Mesendoderm (in vitro differentiated cells): Measurements from ENCODE around the gene FGGY.

ENCODE experiments used
- DNase-seq: peaks from one replicate; pipeline ENCODE4 v3.0.0; 2013
- H2AK5ac ChIP-seq: 2 replicates; pipeline ENCODE4 v1.6.1; 2013; ENCODE audit warnings: low read length, inconsistent platforms
- H2BK120ac ChIP-seq: 2 replicates; pipeline ENCODE4 v1.6.1; 2013; ENCODE audit warnings: low read depth, mild to moderate bottlenecking, low read length, moderate library complexity, mixed read lengths
- H2BK15ac ChIP-seq: replicated peaks from 2 replicates; pipeline ENCODE4 v1.6.1; 2013; ENCODE audit warnings: low read depth, mild to moderate bottlenecking, moderate library complexity
- H2BK5ac ChIP-seq: 2 replicates; pipeline ENCODE4 v1.6.1; 2013; ENCODE audit warnings: low read length, inconsistent platforms
- H3K18ac ChIP-seq: 2 replicates; pipeline ENCODE4 v1.6.1; 2013; ENCODE audit warnings: mild to moderate bottlenecking, low read length, mixed read lengths
- H3K23ac ChIP-seq: one replicate; pipeline ENCODE4 v1.6.1; 2013; ENCODE audit warnings: low read length
- H3K27ac ChIP-seq: 2 replicates; pipeline ENCODE4 v1.5.1; 2013; ENCODE audit warnings: low read depth, mild to moderate bottlenecking, inconsistent platforms, low read length, moderate library complexity
- H3K27me3 ChIP-seq: 2 replicates; pipeline ENCODE4 v1.6.1; 2013; ENCODE audit warnings: low read length, control low read depth, mild to moderate bottlenecking, inconsistent platforms; ENCODE audit not compliant: insufficient read depth, poor library complexity
- H3K36me3 ChIP-seq: 2 replicates; pipeline ENCODE4 v1.6.1; 2013; ENCODE audit warnings: low read length, inconsistent platforms; ENCODE audit not compliant: control insufficient read depth, insufficient read depth
- H3K4ac ChIP-seq: one replicate; pipeline ENCODE4 v1.6.1; 2013; ENCODE audit warnings: low read depth, mild to moderate bottlenecking, low read length, moderate library complexity
- H3K4me1 ChIP-seq: 2 replicates; pipeline ENCODE4 v1.6.1; 2013; ENCODE audit warnings: low read depth, low read length, inconsistent platforms; ENCODE audit not compliant: control insufficient read depth
- H3K4me2 ChIP-seq: 2 replicates; pipeline ENCODE4 v1.6.1; 2013; ENCODE audit warnings: low read length
- H3K4me3 ChIP-seq: 2 replicates; pipeline ENCODE4 v1.5.1; 2013; ENCODE audit warnings: mild to moderate bottlenecking, low read length
- H3K56ac ChIP-seq: one replicate; pipeline ENCODE4 v1.6.1; 2013; ENCODE audit warnings: low read length
- H3K79me1 ChIP-seq: 2 replicates; pipeline ENCODE4 v1.6.1; 2013; ENCODE audit warnings: low read length, inconsistent platforms
- H3K79me2 ChIP-seq: 2 replicates; pipeline ENCODE4 v1.6.1; 2013; ENCODE audit warnings: mild to moderate bottlenecking, low read length; ENCODE audit not compliant: control insufficient read depth, insufficient read depth
- H3K9ac ChIP-seq: 2 replicates; pipeline ENCODE4 v1.6.1; 2013; ENCODE audit warnings: low read length, inconsistent platforms
- H4K5ac ChIP-seq: one replicate; pipeline ENCODE4 v1.6.1; 2013; ENCODE audit warnings: low read length
- H4K8ac ChIP-seq: one replicate; pipeline ENCODE4 v1.6.1; 2013; ENCODE audit warnings: low read depth, mild to moderate bottlenecking, control low read depth, low read length, moderate library complexity
- WGBS: extraction: QIAGEN DNeasy Blood & Tissue Kit; methylation state at CpG from one replicate; pipeline ENCODE4 v1.1.7; 2013; ENCODE audit warnings: low lambda C conversion rate, missing lambda C conversion rate; ENCODE audit not compliant: insufficient coverage; ENCODE audit errors: extremely low coverage; 5-methylcytosine and 5-hydroxymethylcytosine counted together

The FGGY gene

GRCh38 chr1:59553371-59553770, 256.5 kb downstream of the FGGY start:
- H3K4me1 ChIP-seq, result peaks cover 3% of the 10 kb centered on the region
- H3K18ac ChIP-seq, result no peak overlapping the region
- no peak overlapping the region for H3K23ac ChIP-seq
- no peaks in the 10 kb centered on the region for H3K36me3 ChIP-seq
- no peak overlapping the region for H2AK5ac ChIP-seq
- no peak overlapping the region for H3K4me2 ChIP-seq
- H3K27me3 ChIP-seq, result no peaks in the 10 kb centered on the region
- H4K5ac ChIP-seq, result no peak overlapping the region
- no peak overlapping the region for H3K4me3 ChIP-seq
- H4K8ac ChIP-seq, result no peak overlapping the region
- no peak overlapping the region for H3K56ac ChIP-seq
- no peak overlapping the region for H3K27ac ChIP-seq
- no peak overlapping the region for H3K4ac ChIP-seq
- no peaks in the 10 kb centered on the region for H3K79me1 ChIP-seq
- H3K79me2 ChIP-seq, result no peaks in the 10 kb centered on the region
- DNase-seq, result peak; percentile 32
- H3K9ac ChIP-seq, result no peak overlapping the region
- no peak overlapping the region for H2BK15ac ChIP-seq
- H2BK5ac ChIP-seq, result no peak overlapping the region
- H2BK120ac ChIP-seq, result no peak overlapping the region
- WGBS, result no CpG with 5 or more reads among the region's 4 CpGs

- WGBS, result no CpG with 5 or more reads among the region's 8 CpGs
- no peak overlapping the region for H3K27ac ChIP-seq
Observed at GRCh38 chr1:59554011-59554663, 257.2 kb downstream of the FGGY start.

GRCh38 chr1:59554752-59555151, 257.9 kb downstream of the FGGY start:
- Histone ChIP-seq H3K4me3 (no peak overlapping the region), H3K27me3 (no peaks in the 10 kb centered on the region), H3K79me2 (no peaks in the 10 kb centered on the region), H3K4ac (no peak overlapping the region), H3K4me1 (peaks cover 3% of the 10 kb centered on the region), H2AK5ac (no peak overlapping the region), H3K9ac (no peak overlapping the region), H3K23ac (no peak overlapping the region), H2BK120ac (no peak overlapping the region), H2BK5ac (no peak overlapping the region), H3K36me3 (no peaks in the 10 kb centered on the region), H2BK15ac (no peak overlapping the region), H3K56ac (no peak overlapping the region), H3K27ac (no peak overlapping the region), H3K4me2 (no peak overlapping the region), H3K79me1 (no peaks in the 10 kb centered on the region), H4K8ac (no peak overlapping the region), H3K18ac (no peak overlapping the region), H4K5ac (no peak overlapping the region)
- 100% methylated on average over 1 of the region's 4 CpGs for WGBS
- no peak for DNase-seq

More at GRCh38 chr1:59554011-59554663, 257.2 kb downstream of the FGGY start:
- Histone ChIP-seq H3K27me3 (no peaks in the 10 kb centered on the region), H3K4me3 (no peak overlapping the region), H3K36me3 (no peaks in the 10 kb centered on the region), H3K4me2 (no peak overlapping the region), H3K4me1 (peaks cover 3% of the 10 kb centered on the region), H2BK5ac (no peak overlapping the region), H3K79me1 (no peaks in the 10 kb centered on the region), H3K4ac (no peak overlapping the region), H4K8ac (no peak overlapping the region), H3K18ac (no peak overlapping the region), H2BK15ac (no peak overlapping the region), H3K56ac (no peak overlapping the region), H3K79me2 (no peaks in the 10 kb centered on the region), H2BK120ac (no peak overlapping the region), H4K5ac (no peak overlapping the region), H3K9ac (no peak overlapping the region), H3K23ac (no peak overlapping the region), H2AK5ac (no peak overlapping the region)
- no peak for DNase-seq

GRCh38 chr1:59556398-59556797, 259.5 kb downstream of the FGGY start:
- H2BK120ac ChIP-seq, result no peak overlapping the region
- H3K36me3 ChIP-seq, result no peaks in the 10 kb centered on the region
- H3K79me2 ChIP-seq, result no peaks in the 10 kb centered on the region
- no peak overlapping the region for H2AK5ac ChIP-seq
- WGBS, result no CpG with 5 or more reads among the region's 1 CpG
- no peak overlapping the region for H2BK5ac ChIP-seq
- H3K27me3 ChIP-seq, result no peaks in the 10 kb centered on the region
- no peak overlapping the region for H3K4ac ChIP-seq
- no peak overlapping the region for H3K9ac ChIP-seq
- no peak for DNase-seq
- H3K18ac ChIP-seq, result no peak overlapping the region
- H3K56ac ChIP-seq, result no peak overlapping the region
- H3K4me3 ChIP-seq, result no peak overlapping the region
- H3K27ac ChIP-seq, result no peak overlapping the region
- H4K8ac ChIP-seq, result no peak overlapping the region
- peaks cover 3% of the 10 kb centered on the region for H3K4me1 ChIP-seq
- H4K5ac ChIP-seq, result no peak overlapping the region
- H3K4me2 ChIP-seq, result no peak overlapping the region
- no peaks in the 10 kb centered on the region for H3K79me1 ChIP-seq
- H3K23ac ChIP-seq, result no peak overlapping the region
- H2BK15ac ChIP-seq, result no peak overlapping the region

GRCh38 chr1:59556802-59557548, 260.1 kb downstream of the FGGY start:
- Histone ChIP-seq H3K4me1 (peaks cover 3% of the 10 kb centered on the region), H3K27ac (no peak overlapping the region), H3K18ac (no peak overlapping the region), H3K79me2 (no peaks in the 10 kb centered on the region), H2BK15ac (no peak overlapping the region), H3K36me3 (no peaks in the 10 kb centered on the region), H3K56ac (no peak overlapping the region), H3K79me1 (no peaks in the 10 kb centered on the region), H3K4me3 (no peak overlapping the region), H2BK120ac (no peak overlapping the region), H3K27me3 (no peaks in the 10 kb centered on the region), H4K8ac (no peak overlapping the region), H2BK5ac (no peak overlapping the region), H3K4ac (no peak overlapping the region), H2AK5ac (no peak overlapping the region), H3K23ac (no peak overlapping the region), H3K9ac (no peak overlapping the region), H4K5ac (no peak overlapping the region), H3K4me2 (no peak overlapping the region)
- no peak for DNase-seq
- whole genome bisulfite sequencing, result no CpG with 5 or more reads among the region's 8 CpGs
